Endothelial cell of umbilical vein (primary cell): ENCODE measurements around the gene GPSM1. TPM values are rescaled to one million over a fixed set of nuclear protein-coding genes. Genes with fewer than 3 reads are reported as not detected.

Experiments used
- BruUV-seq: library from RNA; stranded (reverse); fragments of 400-500 nt; replicated peaks from 2 replicates; lab custom pipeline; 2021; lab: Mats Ljungman, UMichigan
- CTCF ChIA-PET: fragments of 300-600, 350-600 bp; sonication (Branson Sonifier 250); formaldehyde crosslinking; loops from one replicate; lab custom pipeline; 2021; ENCODE audit warnings: antibody characterized with exemption, inconsistent platforms; lab: Charles Lee
- POLR2A ChIA-PET: fragments of 300-600, 350-600 bp; sonication (Branson Sonifier 250); formaldehyde crosslinking; loops from one replicate; lab custom pipeline; 2021; ENCODE audit warnings: antibody characterized with exemption, inconsistent platforms; lab: Charles Lee
- DNase-seq: peaks from one replicate; pipeline ENCODE4 v3.0.0-alpha.2; 2011; ENCODE audit warnings: low read depth, low spot score
- FAIRE-seq: peaks from 2 replicates; lab custom pipeline; 2011; peaks lifted over from hg19 to GRCh38; lab: Jason Lieb, UNC
- H2AFZ ChIP-seq: 2 replicates; pipeline ENCODE4 v1.6.0; 2012; ENCODE audit warnings: low read depth, low read length, control low read depth, inconsistent platforms
- H3K27ac ChIP-seq: 2 replicates; pipeline ENCODE4 v1.5.1; 2011; ENCODE audit warnings: low read depth, mild to moderate bottlenecking, control low read depth, low read length, moderate library complexity; ENCODE audit not compliant: insufficient read depth
- H3K27me3 ChIP-seq, 2 experiments: 2 replicates each; pipeline versions ENCODE4 v1.6.0 to v1.6.1; 2011; ENCODE audit warnings: low read length in 2 of 2, mixed read lengths in 1 of 2; ENCODE audit not compliant: control insufficient read depth in 2 of 2, insufficient read depth in 2 of 2
- H3K36me3 ChIP-seq, 2 experiments: 2 replicates in 1 of 2; 3 replicates in 1 of 2; pipeline ENCODE4 v1.5.1; 2011; ENCODE audit warnings: low read length in 2 of 2, mild to moderate bottlenecking in 1 of 2, moderate library complexity in 1 of 2; ENCODE audit not compliant: control insufficient read depth in 2 of 2, insufficient read depth in 2 of 2; ENCODE audit errors: extremely low read depth in 1 of 2
- H3K4me1 ChIP-seq: 3 replicates; pipeline ENCODE4 v1.5.1; 2011; ENCODE audit warnings: mild to moderate bottlenecking, low read length; ENCODE audit not compliant: control insufficient read depth, insufficient read depth; ENCODE audit errors: extremely low read depth
- H3K4me2 ChIP-seq: 2 replicates; pipeline ENCODE4 v1.6.1; 2011; ENCODE audit warnings: low read length, control low read depth, mixed read lengths; ENCODE audit not compliant: insufficient read depth
- H3K4me3 ChIP-seq, 3 experiments: fragments of 200-600 bp in 1 of 3; sonication (generic), shearing (Covaris generic) in 1 of 3; replicated peaks in 1 of 3; 2 replicates each; pipeline ENCODE4 v1.5.1; 2011 to 2016; ENCODE audit warnings: control low read depth in 3 of 3, low read length in 3 of 3, mild to moderate bottlenecking in 2 of 3, inconsistent platforms in 1 of 3, low read depth in 1 of 3, moderate library complexity in 1 of 3; ENCODE audit not compliant: insufficient read depth in 1 of 3
- H3K79me2 ChIP-seq: 2 replicates; pipeline ENCODE4 v1.6.0; 2012; ENCODE audit warnings: low read length, inconsistent platforms; ENCODE audit not compliant: control insufficient read depth, insufficient read depth
- H3K9ac ChIP-seq: replicated peaks from 2 replicates; pipeline ENCODE3; 2011; ENCODE audit warnings: low read length, control low read depth; ENCODE audit not compliant: insufficient read depth; ENCODE audit errors: extremely low read depth
- H3K9me1 ChIP-seq: replicated peaks from 3 replicates; pipeline ENCODE4 v1.6.0; 2011; ENCODE audit warnings: mild to moderate bottlenecking, low read length; ENCODE audit not compliant: control insufficient read depth, insufficient read depth; ENCODE audit errors: extremely low read depth
- H3K9me3 ChIP-seq: replicated peaks from 2 replicates; pipeline ENCODE4 v1.5.1; 2012; ENCODE audit warnings: low read length, inconsistent platforms; ENCODE audit not compliant: control insufficient read depth, insufficient read depth
- H4K20me1 ChIP-seq: replicated peaks from 2 replicates; pipeline ENCODE3; 2011; ENCODE audit warnings: mild to moderate bottlenecking, low read length; ENCODE audit not compliant: control insufficient read depth, insufficient read depth; ENCODE audit errors: extremely low read depth
- EZH2 ChIP-seq: IDR thresholded peaks from 2 replicates; pipeline ENCODE4 v1.6.1; 2012; ENCODE audit warnings: borderline replicate concordance, low read depth, mild to moderate bottlenecking, moderate library complexity, low read length, inconsistent platforms; ENCODE audit not compliant: severe bottlenecking
- FOS ChIP-seq: IDR thresholded peaks from 2 replicates; pipeline ENCODE4 v1.6.1; 2011; ENCODE audit warnings: mild to moderate bottlenecking, low read length, moderate library complexity, borderline replicate concordance; ENCODE audit not compliant: insufficient read depth
- GATA2 ChIP-seq: IDR thresholded peaks from 2 replicates; pipeline ENCODE4 v1.7.0; 2011; ENCODE audit warnings: low read depth, mild to moderate bottlenecking, moderate library complexity, mixed read lengths, low read length; ENCODE audit not compliant: insufficient read length, insufficient read depth
- JUN ChIP-seq: IDR thresholded peaks from 2 replicates; pipeline ENCODE4 v1.6.1; 2011; ENCODE audit warnings: borderline replicate concordance, low read depth; ENCODE audit not compliant: insufficient read length, insufficient read depth
- MYC ChIP-seq: IDR thresholded peaks from one replicate; pipeline ENCODE4 v1.6.1; 2011; ENCODE audit warnings: mild to moderate bottlenecking, low read depth, low read length
- POLR2A ChIP-seq: IDR thresholded peaks from 2 replicates; pipeline ENCODE4 v1.6.1; 2012; ENCODE audit warnings: low read depth, mild to moderate bottlenecking, control low read depth, low read length
- POLR2AphosphoS5 ChIP-seq: IDR thresholded peaks from 2 replicates; pipeline ENCODE4 v1.6.1; 2012; ENCODE audit warnings: low read depth, mild to moderate bottlenecking, control low read depth, low read length, moderate library complexity; ENCODE audit not compliant: insufficient read depth
- dilution Hi-C: fragments of 300-500 bp; cut with MboI; formaldehyde crosslinking; loops from one replicate; pipeline ENCODE4 v1.15.0; 2019; ENCODE audit warnings: low sequenced_read_pairs; ENCODE audit not compliant: extremely low pct_ligation_motif_present
- intact Hi-C: fragments of 100-400 bp; cut with micrococcal nuclease; formaldehyde crosslinking; loops from one replicate; pipeline ENCODE4 v1.10.0; 2022
- polyA plus RNA-seq, 4 experiments: library from polyadenylated mRNA; depleted of rRNA in 3 of 4; stranded (reverse) in 3 of 4; unstranded in 1 of 4; fragments of >200 nt; gene quantifications; 2 replicates each; pipeline versions ENCODE4 v1.2.1 to v1.2.3, GENCODE V29; 2011 to 2012; ENCODE audit warnings: missing spikeins in 1 of 4
- total RNA-seq: library from RNA; stranded (reverse); gene quantifications from 2 replicates; pipeline ENCODE4 v1.2.3, GENCODE V29; 2021
- TF ChIP-seq, protein P1 (sequence below), 2 donors: IDR thresholded peaks; 1 replicate in 1 of 2; 2 replicates in 1 of 2; pipeline ENCODE4 v1.5.1; 2011; ENCODE audit warnings: low read length in 2 of 2, mild to moderate bottlenecking in 2 of 2, moderate library complexity in 2 of 2, control low read depth in 1 of 2, inconsistent platforms in 1 of 2, low read depth in 1 of 2; ENCODE audit not compliant: insufficient read depth in 1 of 2; ENCODE audit errors: extremely low read depth in 1 of 2
- TF ChIP-seq, protein P2 (sequence below): IDR thresholded peaks from 2 replicates; pipeline ENCODE4 v1.6.1; 2011; ENCODE audit not compliant: insufficient read depth, insufficient read length

The GPSM1 gene
- total and polyA plus RNA-seq, 2 donors (not counting 3 experiments of a cell fraction or from before 2014, with no cell fraction given): 34.6 to 47.1 TPM

DNA sequence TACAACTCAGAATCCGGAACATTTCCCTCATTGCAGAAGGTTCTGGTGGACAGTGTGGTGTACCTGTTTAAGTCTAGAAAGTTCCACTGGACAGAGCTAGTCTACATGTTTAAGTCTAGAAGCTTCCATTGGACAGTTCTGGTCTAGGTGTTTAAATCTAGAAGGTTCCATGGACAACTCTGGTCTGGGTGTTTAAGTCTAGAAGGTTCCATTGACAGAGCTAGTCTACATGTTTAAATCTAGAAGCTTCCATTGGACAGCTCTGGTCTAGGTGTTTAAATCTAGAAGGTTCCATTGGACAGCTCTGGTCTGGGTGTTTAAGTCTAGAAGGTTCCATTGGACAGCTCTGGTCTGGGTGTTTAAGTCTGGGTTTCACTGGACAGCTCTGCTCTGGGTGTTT is 48.4 kb upstream of the GPSM1 start:
- H3K9me3 ChIP-seq: no peaks in the 10 kb centered on the region
- H3K27me3 ChIP-seq: peaks cover 0 to 2% of the 10 kb centered on the region in 2 experiments
- no peak for FAIRE-seq
- H3K27ac ChIP-seq: no peak overlapping the region
- no peak overlapping the region for H3K9ac ChIP-seq
- H3K79me2 ChIP-seq: no peaks in the 10 kb centered on the region
- no peak overlapping the region for H3K4me3 ChIP-seq
- TF ChIP-seq, protein P1, sequence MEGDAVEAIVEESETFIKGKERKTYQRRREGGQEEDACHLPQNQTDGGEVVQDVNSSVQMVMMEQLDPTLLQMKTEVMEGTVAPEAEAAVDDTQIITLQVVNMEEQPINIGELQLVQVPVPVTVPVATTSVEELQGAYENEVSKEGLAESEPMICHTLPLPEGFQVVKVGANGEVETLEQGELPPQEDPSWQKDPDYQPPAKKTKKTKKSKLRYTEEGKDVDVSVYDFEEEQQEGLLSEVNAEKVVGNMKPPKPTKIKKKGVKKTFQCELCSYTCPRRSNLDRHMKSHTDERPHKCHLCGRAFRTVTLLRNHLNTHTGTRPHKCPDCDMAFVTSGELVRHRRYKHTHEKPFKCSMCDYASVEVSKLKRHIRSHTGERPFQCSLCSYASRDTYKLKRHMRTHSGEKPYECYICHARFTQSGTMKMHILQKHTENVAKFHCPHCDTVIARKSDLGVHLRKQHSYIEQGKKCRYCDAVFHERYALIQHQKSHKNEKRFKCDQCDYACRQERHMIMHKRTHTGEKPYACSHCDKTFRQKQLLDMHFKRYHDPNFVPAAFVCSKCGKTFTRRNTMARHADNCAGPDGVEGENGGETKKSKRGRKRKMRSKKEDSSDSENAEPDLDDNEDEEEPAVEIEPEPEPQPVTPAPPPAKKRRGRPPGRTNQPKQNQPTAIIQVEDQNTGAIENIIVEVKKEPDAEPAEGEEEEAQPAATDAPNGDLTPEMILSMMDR (IDR thresholded peaks at IDR 0.05; ENCODE audit: extremely low read depth in 1 of 2, insufficient read depth in 1 of 2, low read depth in 1 of 2, low read length in 2 of 2): no peak
- TF ChIP-seq POLR2AphosphoS5: no peak
- TF ChIP-seq EZH2: no peak
- no peak for TF ChIP-seq MYC
- no peak for TF ChIP-seq JUN
- intact Hi-C loops: no loop called here
- POLR2A ChIA-PET: no interaction called here
- CTCF ChIA-PET: interaction anchor here (0.6 to 1.2 kb wide), 5 partner anchors 9 to 150 kb away, joined by 3 to 4 read pairs (median 3); no protein-coding TSS in a partner anchor
- H3K4me2 ChIP-seq: no peak overlapping the region
- DNase-seq: no peak
- no peaks in the 10 kb centered on the region for H4K20me1 ChIP-seq
- no peaks in the 10 kb centered on the region for H3K9me1 ChIP-seq
- BruUV-seq: no TSS peak
- dilution Hi-C loops: no loop called here
- no peaks in the 10 kb centered on the region for H3K4me1 ChIP-seq
- no peaks in the 10 kb centered on the region for H3K36me3 ChIP-seq
- H2AFZ ChIP-seq: no peak overlapping the region

DNA sequence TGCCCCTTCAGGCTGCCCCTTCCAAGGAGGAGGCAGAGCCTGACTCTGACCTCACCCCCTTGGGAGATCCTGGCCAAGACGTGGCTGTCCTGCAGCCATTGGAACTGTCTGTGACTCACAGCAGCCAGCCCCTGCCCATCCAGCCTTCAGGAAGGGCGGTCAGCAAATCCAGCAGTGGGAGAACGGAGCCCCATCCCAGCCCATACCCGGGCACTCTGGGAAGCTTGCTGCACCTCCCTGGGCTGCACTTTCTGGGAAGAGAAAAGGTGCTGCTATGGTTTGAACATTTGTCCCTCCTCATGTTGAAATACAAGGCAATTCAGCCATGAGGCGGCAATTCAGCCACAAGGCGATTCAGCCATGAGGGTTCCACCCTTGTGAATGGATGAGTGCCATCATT is 47.9 kb upstream of the GPSM1 start:
- Histone ChIP-seq H4K20me1 (no peaks in the 10 kb centered on the region), H3K4me2 (no peak overlapping the region), H3K27ac (no peak overlapping the region), H3K9me1 (no peaks in the 10 kb centered on the region), H3K36me3 (no peaks in the 10 kb centered on the region), H3K27me3 (peaks cover 0 to 2% of the 10 kb centered on the region in 2 experiments), H3K9me3 (no peaks in the 10 kb centered on the region), H2AFZ (no peak overlapping the region), H3K79me2 (no peaks in the 10 kb centered on the region), H3K9ac (no peak overlapping the region), H3K4me3 (no peak overlapping the region), H3K4me1 (no peaks in the 10 kb centered on the region)
- BruUV-seq: no TSS peak
- DNase-seq (no peak), FAIRE-seq (no peak)
- ChIA-PET POLR2A (no interaction called here), CTCF (interaction anchor here (0.6 to 1.2 kb wide), 3 partner anchors 10 to 151 kb away, joined by 3 to 4 read pairs (median 3); no protein-coding TSS in a partner anchor)
- dilution Hi-C loops: no loop called here
- intact Hi-C loops: no loop called here
- no peak for TF ChIP-seq EZH2
- no peak for TF ChIP-seq POLR2AphosphoS5
- TF ChIP-seq FOS: no peak
- no peak for TF ChIP-seq GATA2
- TF ChIP-seq, protein P1 (IDR thresholded peaks at IDR 0.05; ENCODE audit: extremely low read depth in 1 of 2, insufficient read depth in 1 of 2, low read depth in 1 of 2, low read length in 2 of 2): no peak
- no peak for TF ChIP-seq JUN
- no peak for TF ChIP-seq MYC
- TF ChIP-seq, protein P2, sequence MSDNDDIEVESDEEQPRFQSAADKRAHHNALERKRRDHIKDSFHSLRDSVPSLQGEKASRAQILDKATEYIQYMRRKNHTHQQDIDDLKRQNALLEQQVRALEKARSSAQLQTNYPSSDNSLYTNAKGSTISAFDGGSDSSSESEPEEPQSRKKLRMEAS: no peak
- TF ChIP-seq POLR2A: no peak
